Measurements from ENCODE around the gene MEF2B. TPM values are rescaled to one million over a fixed set of nuclear protein-coding genes. Genes with fewer than 3 reads are reported as not detected.
"Not testable (repeated sequence)": the region's sequence is repeated elsewhere in the genome, so short reads cannot be mapped to it uniquely, and the experiment has no call there.

MEF2B gene
- total RNA-seq, 1 experiment from 2014 or later: 0.80 TPM

DNA sequence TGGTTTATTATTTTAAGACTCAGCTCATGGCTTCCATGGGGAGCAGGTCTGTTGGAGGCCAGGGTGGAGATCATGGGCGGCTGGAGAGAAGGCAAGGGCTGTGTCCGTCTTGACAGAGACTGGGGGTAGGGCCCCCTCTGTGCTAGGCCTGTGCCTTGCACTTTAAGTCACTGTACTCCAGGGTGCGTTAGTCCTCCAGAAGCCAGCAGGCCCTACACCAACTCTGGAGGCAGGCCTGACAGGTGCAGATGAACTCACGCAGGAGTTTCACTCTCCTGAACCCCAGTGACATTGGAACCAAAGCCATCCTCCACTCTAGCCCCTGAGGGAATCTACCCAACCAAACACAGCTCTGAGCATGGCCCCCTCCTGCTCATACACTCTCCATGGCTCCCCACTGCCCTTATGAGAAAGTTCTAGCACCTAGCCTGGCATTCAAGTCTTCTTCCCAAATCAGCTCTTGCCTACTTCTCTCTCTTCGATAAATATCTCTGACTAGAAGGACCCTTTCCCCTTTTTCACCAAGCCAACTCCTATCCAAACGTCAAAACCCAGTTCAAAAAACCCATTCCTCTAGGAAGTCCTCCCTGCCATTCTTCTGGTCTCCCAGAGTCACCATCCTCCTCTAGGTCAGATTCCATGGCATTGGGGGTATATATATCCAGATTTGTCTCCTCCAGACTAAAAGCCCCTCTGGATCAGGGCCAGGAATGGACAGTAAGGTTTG lies 15.1 kb downstream of the MEF2B start:
- Histone ChIP-seq H3K4me3 (ENCODE audit: insufficient read depth, low read depth, low read length) (no peak overlapping the region), H3K36me3 (replicated peaks; ENCODE audit: control insufficient read depth, insufficient read depth, low read length) (no peaks in the 10 kb centered on the region), H3K27me3 (ENCODE audit: control insufficient read depth, insufficient read depth, low read length) (no peaks in the 10 kb centered on the region; the same call in 1 of the 2 replicates)
- DNase-seq: peak; percentile 44

DNA sequence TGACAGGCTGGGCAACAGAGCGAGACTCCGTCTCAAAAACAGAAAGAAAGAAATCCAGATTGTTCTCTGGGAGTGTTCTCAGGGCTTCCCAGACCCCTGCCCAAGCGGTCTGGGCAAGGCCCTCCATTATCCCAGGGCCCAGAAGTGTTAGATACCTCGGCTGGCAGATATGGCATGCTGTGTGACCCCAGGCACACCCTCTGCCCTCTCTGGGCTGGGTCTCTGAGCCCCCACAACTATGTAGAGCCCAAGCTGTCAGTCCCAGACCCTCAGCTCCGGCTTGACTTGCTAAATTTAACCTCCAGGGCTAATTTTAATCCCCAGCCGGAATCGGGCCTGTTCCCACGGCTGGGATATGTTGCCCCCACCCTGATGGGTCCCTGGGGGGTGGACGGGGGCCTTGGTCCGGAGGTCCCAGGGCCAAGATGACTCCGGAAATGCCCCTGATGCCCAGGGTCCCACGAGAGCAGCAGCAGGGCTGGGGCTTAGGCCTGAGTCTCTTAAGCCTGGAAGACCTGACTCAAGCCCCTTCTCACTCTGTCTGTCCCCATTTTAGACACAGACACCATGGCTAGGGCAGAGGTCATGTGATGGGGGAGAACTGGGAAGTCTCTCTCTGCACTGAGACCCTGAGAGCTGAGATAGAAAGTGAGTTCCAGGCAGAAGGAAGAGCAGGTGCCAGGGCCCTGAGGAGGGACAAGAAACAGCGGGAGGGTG lies 17.2 kb downstream of the MEF2B start:
- no peaks in the 10 kb centered on the region; the same call in 1 of the 2 replicates for H3K27me3 ChIP-seq (ENCODE audit: control insufficient read depth, insufficient read depth, low read length)
- no peak overlapping the region for H3K4me3 ChIP-seq (ENCODE audit: insufficient read depth, low read depth, low read length)
- DNase-seq: no peak
- H3K36me3 ChIP-seq (replicated peaks; ENCODE audit: control insufficient read depth, insufficient read depth, low read length): no peaks in the 10 kb centered on the region

DNA sequence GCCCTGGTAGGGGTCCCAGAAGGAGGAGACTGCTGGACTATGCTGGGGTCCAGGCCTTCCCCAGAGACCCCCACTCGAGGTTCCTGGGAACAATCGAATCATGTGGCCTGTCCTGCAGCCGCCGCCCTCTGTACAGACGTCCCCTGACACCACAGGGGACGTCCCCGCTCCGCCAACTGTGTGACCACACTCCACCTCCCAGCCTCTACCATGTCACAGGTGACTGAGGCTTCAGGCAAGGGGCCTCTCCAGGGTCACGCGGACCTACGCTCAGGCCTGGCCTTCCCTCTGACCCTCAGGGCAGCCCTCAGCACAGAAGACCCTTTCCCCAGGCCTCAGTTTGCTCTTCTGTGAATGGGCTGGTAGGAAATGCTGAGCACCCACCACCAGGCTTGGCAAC lies 18.6 kb downstream of the MEF2B start:
- Histone ChIP-seq H3K4me3 (ENCODE audit: insufficient read depth, low read depth, low read length) (no peak overlapping the region), H3K36me3 (replicated peaks; ENCODE audit: control insufficient read depth, insufficient read depth, low read length) (peaks cover 2% of the 10 kb centered on the region; the same call in 1 of the 2 replicates), H3K27me3 (ENCODE audit: control insufficient read depth, insufficient read depth, low read length) (no peaks in the 10 kb centered on the region; the same call in 1 of the 2 replicates)
- no peak for DNase-seq

DNA sequence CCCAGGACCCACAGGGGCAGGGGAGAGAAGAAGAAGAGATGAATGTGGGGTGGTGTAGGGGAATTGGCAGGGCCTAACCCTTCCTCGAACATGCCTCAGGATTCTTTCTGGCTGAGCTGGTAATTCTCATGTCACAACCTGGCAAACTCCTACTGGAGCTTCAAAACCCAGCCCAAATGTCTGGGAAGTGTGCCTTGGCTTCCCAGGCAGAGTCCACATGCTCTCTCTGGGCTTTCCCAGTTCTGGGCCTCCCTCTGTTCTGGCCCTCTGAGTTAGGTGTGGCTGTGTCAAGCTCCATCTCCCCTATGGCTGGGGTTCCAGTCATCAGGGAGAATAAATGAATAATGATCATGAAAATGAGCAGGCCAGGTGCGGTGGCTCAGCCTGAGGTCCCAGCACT lies 20.6 kb downstream of the MEF2B start:
- H3K4me3 ChIP-seq (ENCODE audit: insufficient read depth, low read depth, low read length): no peak overlapping the region
- H3K36me3 ChIP-seq (replicated peaks; ENCODE audit: control insufficient read depth, insufficient read depth, low read length): peaks cover 2% of the 10 kb centered on the region; the same call in 1 of the 2 replicates

DNA sequence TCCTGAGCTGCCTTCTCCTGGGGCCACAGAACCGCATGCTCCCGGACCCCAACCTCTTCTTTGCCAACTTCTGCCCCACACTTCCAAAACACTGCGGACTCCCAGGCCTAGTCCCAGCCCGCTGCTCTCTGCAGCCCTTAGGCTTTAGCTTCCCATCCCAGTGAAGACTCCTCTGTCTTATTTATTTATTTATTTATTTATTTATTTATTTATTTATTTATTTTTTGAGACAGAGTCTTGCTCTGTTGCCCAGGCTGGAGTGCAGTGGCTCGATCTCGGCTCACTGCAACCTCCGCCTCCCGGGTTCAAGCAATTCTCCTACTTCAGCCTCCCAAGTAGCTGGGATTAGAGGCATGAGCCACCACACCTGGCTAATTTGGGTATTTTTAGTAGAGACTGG lies 21.6 kb downstream of the MEF2B start:
- H3K4me3 ChIP-seq (ENCODE audit: insufficient read depth, low read depth, low read length); H3K36me3 ChIP-seq (replicated peaks; ENCODE audit: control insufficient read depth, insufficient read depth, low read length); DNase-seq; H3K27me3 ChIP-seq (ENCODE audit: control insufficient read depth, insufficient read depth, low read length): not testable (repeated sequence)

More for the DNA sequence above, 20.6 kb downstream of the MEF2B start:
- H3K27me3 ChIP-seq (ENCODE audit: control insufficient read depth, insufficient read depth, low read length): no peaks in the 10 kb centered on the region
- no peak for DNase-seq

DNA sequence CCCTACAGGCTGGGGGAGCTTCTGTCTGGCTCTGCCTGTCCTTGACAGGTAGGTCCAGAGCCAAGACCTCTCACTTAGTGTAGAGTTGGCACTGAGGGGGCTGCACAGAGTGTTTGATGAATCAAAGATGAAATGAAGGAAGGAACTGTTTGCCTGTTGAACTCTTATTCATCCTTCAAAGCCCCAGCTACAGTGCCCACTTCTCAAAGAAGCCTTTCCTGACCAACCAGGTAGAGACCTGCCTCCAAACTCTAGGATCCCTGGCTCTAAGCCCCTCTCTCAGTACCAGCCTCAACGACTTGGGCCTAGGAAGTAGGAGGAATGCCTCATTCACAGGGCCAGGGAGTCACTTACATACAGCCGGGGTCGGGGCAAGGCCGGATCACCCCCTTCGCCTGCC lies 22.7 kb downstream of the MEF2B start:
- Histone ChIP-seq H3K27me3 (ENCODE audit: control insufficient read depth, insufficient read depth, low read length) (no peaks in the 10 kb centered on the region; the same call in 1 of the 2 replicates), H3K4me3 (ENCODE audit: insufficient read depth, low read depth, low read length) (no peak overlapping the region), H3K36me3 (replicated peaks; ENCODE audit: control insufficient read depth, insufficient read depth, low read length) (peaks cover 2% of the 10 kb centered on the region; the same call in 1 of the 2 replicates)
- DNase-seq: no peak

DNA sequence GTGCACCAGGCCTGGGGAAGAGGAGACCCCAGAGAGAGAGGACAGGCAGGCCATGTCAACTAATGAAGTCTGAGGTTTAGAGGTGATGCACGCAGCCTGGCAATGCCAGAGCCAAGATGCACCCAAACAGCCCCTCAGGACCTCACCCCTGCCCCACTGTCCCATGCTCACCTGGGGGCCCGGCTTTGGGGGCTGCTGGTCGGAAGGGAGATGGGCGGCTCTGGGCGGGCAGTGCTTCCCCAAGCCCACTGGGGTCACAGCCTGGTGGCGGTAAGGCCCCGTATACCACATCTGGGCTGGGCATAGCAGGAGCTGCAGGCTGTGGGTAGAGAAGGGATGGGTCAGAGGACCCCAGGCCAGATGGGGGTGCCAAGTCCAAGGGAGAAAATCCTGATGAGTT lies 23.2 kb downstream of the MEF2B start:
- DNase-seq: no peak
- no peaks in the 10 kb centered on the region; the same call in 1 of the 2 replicates for H3K27me3 ChIP-seq (ENCODE audit: control insufficient read depth, insufficient read depth, low read length)
- H3K36me3 ChIP-seq (replicated peaks; ENCODE audit: control insufficient read depth, insufficient read depth, low read length): peaks cover 2% of the 10 kb centered on the region; the same call in 1 of the 2 replicates
- no peak overlapping the region for H3K4me3 ChIP-seq (ENCODE audit: insufficient read depth, low read depth, low read length)

DNA sequence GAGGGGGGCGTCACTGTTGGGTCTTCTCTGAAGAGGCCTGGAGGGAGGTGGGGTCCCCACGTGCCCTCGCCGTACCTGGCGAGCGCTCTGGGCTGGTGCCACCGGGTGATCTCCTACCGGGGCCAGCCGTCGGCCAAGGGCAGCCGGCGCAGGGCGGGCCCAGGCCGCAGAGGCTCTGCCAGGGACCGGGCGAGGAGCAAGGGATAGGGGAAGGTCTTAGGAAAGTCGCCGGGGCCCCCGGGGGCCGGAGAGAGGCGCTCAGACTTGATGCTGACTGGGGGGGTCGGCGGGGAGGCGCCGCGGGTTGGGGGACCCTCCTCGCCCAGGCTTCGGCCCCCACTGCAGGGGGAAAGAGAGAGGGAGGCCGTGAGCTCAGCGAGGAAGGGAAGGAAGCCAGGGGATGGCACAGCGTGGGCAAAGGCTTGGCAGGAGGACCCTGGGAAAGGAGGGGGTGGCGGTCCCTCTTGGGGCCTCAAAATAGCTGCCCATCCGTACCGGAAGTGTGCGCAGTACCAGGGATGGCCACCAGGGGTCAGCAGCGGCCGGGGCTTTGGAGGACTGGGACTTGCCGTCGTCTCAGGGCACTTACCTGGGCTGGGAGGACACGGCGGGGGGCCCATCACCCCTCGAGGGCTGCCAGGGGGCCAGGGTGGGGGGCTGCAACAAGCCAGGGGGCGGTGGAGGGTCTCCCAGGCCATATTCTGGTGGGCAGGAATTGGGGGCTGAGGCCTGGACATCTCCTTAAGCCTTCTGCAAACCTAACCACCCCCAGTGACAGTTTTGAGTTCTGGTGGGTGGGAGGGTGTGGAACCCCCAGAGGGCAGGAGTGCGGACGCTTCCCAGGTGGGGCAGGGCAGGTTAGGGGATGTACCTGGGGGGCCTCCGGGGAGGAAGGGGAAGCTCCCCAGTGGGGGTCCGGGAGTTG lies 24.1 kb downstream of the MEF2B start:
- Histone ChIP-seq H3K36me3 (replicated peaks; ENCODE audit: control insufficient read depth, insufficient read depth, low read length) (peaks cover 2% of the 10 kb centered on the region; the same call in 1 of the 2 replicates), H3K4me3 (ENCODE audit: insufficient read depth, low read depth, low read length) (no peak overlapping the region), H3K27me3 (ENCODE audit: control insufficient read depth, insufficient read depth, low read length) (no peaks in the 10 kb centered on the region; the same call in 1 of the 2 replicates)
- DNase-seq: peak; percentile 97

DNA sequence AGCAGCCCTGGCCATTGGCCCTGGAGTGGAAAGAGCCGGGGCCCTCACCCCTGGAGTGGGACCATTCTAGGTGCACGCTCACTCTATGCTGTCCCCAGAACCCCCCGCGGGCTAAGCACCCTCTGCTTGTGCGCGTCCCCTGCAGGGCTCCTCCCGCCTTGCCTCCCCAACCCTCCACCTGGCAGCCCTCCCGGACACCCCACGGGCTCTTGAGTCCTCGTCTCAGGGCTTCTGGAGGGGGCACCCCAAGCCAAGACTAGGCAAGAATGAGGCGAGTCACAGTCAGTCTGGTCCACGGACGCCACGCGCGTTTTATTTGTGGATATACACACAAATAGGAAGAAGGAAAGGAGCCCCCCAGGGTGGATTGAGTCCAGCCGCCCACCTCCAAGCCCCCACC lies 24.8 kb downstream of the MEF2B start:
- Histone ChIP-seq H3K4me3 (ENCODE audit: insufficient read depth, low read depth, low read length) (no peak overlapping the region), H3K27me3 (ENCODE audit: control insufficient read depth, insufficient read depth, low read length) (no peaks in the 10 kb centered on the region; the same call in 1 of the 2 replicates), H3K36me3 (replicated peaks; ENCODE audit: control insufficient read depth, insufficient read depth, low read length) (peaks cover 2% of the 10 kb centered on the region; the same call in 1 of the 2 replicates)
- DNase-seq: peak; percentile 40

DNA sequence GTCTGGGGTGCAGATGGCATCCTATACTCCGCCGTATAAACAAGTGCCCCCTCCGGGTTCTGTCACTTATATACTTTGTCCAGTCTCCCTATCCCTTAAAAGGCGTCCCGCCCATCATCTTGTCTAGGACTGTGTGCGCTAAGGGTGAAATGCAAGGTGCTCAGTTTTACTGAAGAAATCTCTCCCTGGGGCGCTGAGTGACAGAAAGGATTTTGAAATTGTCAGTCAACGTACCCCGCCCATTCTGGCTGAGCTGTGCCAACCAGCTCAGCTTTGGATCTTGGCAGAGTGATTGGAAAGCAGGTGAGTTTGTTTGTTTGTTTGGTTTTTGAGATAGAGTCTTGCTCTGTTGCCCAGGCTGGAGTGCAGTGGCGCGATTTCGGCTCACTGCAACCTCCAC lies 27.7 kb downstream of the MEF2B start:
- no peak for DNase-seq
- H3K4me3 ChIP-seq (ENCODE audit: insufficient read depth, low read depth, low read length): no peak overlapping the region
- peaks cover 9% of the 10 kb centered on the region; the same call in 1 of the 2 replicates for H3K27me3 ChIP-seq (ENCODE audit: control insufficient read depth, insufficient read depth, low read length)
- H3K36me3 ChIP-seq (replicated peaks; ENCODE audit: control insufficient read depth, insufficient read depth, low read length): peaks cover 2% of the 10 kb centered on the region; the same call in 1 of the 2 replicates

DNA sequence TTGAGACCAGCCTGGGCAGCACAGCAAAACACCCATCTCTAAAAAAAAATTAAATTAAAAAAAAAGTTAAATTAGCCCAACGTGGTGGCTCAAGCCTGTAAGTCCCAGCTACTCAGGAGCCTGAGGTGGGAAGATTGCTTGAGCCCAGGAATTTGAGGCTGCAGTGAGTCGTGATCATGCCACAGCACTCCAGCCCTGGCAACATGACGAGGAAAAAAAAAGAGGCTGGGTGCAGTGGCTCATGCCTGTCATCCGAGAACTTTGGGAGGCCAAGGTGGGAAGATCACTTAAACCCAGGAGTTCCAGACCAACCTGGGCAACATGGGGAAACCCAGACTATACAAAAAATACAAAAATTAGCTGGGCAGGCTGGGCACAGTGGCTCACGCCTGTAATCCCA lies 29.6 kb downstream of the MEF2B start:
- peaks cover 10% of the 10 kb centered on the region; the same call in 1 of the 2 replicates for H3K27me3 ChIP-seq (ENCODE audit: control insufficient read depth, insufficient read depth, low read length)
- H3K36me3 ChIP-seq (replicated peaks; ENCODE audit: control insufficient read depth, insufficient read depth, low read length): no peaks in the 10 kb centered on the region
- H3K4me3 ChIP-seq (ENCODE audit: insufficient read depth, low read depth, low read length): no peak overlapping the region
- no peak for DNase-seq

DNA sequence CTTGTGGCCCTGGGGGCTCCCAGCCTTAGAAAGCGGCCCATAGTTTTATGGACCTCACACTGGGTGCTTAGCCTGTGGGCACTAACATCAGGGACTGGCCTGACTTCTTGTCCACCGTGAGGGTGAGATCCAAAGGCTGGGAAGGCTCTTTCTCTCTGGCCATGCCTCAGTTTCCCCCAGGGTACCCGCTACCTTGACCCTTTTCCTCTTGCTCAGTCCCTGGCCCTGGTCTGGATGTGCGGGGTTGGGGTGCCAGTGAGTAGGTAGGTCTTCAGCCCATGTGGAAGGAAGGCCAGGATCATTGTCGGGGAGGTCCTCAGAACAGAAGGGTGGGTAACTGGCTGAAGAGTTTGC lies 30.2 kb downstream of the MEF2B start:
- Histone ChIP-seq H3K27me3 (ENCODE audit: control insufficient read depth, insufficient read depth, low read length) (peaks cover 10% of the 10 kb centered on the region; the same call in 1 of the 2 replicates), H3K36me3 (replicated peaks; ENCODE audit: control insufficient read depth, insufficient read depth, low read length) (no peaks in the 10 kb centered on the region), H3K4me3 (ENCODE audit: insufficient read depth, low read depth, low read length) (no peak overlapping the region)
- no peak for DNase-seq

DNA sequence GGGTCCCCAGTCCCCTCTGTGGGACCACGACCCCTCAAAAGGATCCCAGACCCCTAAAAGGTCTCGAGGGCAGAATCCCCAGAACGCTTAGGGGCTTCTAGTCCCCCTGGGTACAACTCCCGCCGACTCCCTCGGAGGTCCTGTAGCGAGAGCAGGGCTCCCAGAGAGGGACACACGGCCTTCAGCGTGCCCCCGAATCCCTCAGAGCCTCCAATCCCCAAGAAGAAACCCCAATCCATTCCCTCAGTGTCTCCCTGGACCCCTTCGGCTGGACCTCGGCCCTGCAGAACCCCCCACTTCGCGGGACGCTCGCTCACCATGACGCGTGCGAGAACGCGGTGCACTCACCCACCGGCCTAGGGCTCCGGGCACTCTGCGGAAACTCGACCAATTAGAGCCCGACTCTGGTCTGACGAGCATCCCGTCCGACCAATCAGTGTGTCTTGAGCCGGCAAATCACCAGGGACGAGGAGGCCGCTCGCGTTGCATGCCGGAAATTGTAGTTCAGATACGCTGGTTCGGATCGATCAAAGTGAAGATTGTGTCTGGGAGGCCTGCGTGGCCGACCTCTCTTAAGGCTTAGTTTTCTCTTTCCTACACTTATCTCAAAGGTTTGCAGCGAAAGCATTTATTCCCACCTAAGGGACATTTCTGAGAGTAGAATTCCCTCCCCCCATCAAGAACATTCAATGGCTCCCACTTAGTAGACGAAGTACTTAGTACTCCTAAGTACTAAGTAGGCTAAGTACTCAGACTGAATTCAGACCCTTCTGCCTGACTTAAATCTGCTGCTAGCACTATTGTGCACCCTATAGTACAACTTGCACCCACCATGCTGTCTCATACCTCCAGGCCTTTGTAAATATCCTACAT lies 31.7 kb downstream of the MEF2B start, which contains the start of gene TMEM161A:
TSS of gene TMEM161A (minus strand) at position 370 of the 873 bp plus-strand sequence. CDS start at position 320, 50 bp downstream.
- H3K4me3 ChIP-seq (ENCODE audit: insufficient read depth, low read depth, low read length): peak within 1 kb of the TSS; percentile 81
- peak; percentile 100 for DNase-seq
- H3K27me3 ChIP-seq (ENCODE audit: control insufficient read depth, insufficient read depth, low read length): peaks cover 10% of the 10 kb centered on the region; the same call in 1 of the 2 replicates
- no peaks in the 10 kb centered on the region for H3K36me3 ChIP-seq (replicated peaks; ENCODE audit: control insufficient read depth, insufficient read depth, low read length)

Measured in H7 (cell line).